Central memory CD8-positive, alpha-beta T cell (primary cell): ENCODE measurements around the gene ZNF367.
A peak's percentile ranks its signal among the peaks of the same experiment; 100 is the strongest.
"Not testable (repeated sequence)": the region's sequence is repeated elsewhere in the genome, so short reads cannot be mapped to it uniquely, and the experiment has no call there.

Source experiments
- ATAC-seq: fragments of 150-1000 bp; cut with Tn5 transposase; replicated peaks from 2 replicates; pipeline ENCODE4 v1.10.0; 2022; ENCODE audit warnings: mild to moderate bottlenecking, moderate FRiP score, moderate number of reproducible peaks; ENCODE audit not compliant: poor library complexity, severe bottlenecking; ENCODE audit errors: extremely low read depth
- DNase-seq, 2 donors: peaks; one replicate each; pipeline ENCODE4 v3.0.0; 2021; ENCODE audit warnings: low spot score in 2 of 2
- H3K27ac Mint-ChIP-seq: one replicate; pipeline ENCODE4 v1.8.0; 2022; ENCODE audit warnings: low read depth, mild to moderate bottlenecking, moderate library complexity, mixed read lengths
- H3K27me3 Mint-ChIP-seq: one replicate; pipeline ENCODE4 v1.8.0; 2022; ENCODE audit warnings: mixed read lengths
- H3K36me3 Mint-ChIP-seq: one replicate; pipeline ENCODE4 v1.8.0; 2022; ENCODE audit warnings: mild to moderate bottlenecking, moderate library complexity, mixed read lengths; ENCODE audit not compliant: insufficient read depth
- H3K4me1 Mint-ChIP-seq: one replicate; pipeline ENCODE4 v1.8.0; 2022; ENCODE audit warnings: mixed read lengths
- H3K4me3 Mint-ChIP-seq: one replicate; pipeline ENCODE4 v1.8.0; 2022; ENCODE audit warnings: mild to moderate bottlenecking, moderate library complexity, mixed read lengths
- H3K9me3 Mint-ChIP-seq: one replicate; pipeline ENCODE4 v1.8.0; 2022; ENCODE audit warnings: mixed read lengths

The ZNF367 gene

GRCh38 chr9:96383165-96383942 is 34.8 kb downstream of the ZNF367 start, which contains the start of gene SLC35D2:
Gene SLC35D2, minus strand, starts transcription at chr9:96383711. Its CDS starts 77 bp downstream, at chr9:96383634.
- Mint-ChIP-seq H3K4me1 (peaks cover 33% of the 10 kb centered on the region), H3K27me3 (no peaks in the 10 kb centered on the region), H3K9me3 (no peaks in the 10 kb centered on the region), H3K4me3 (peak within 1 kb of the TSS; percentile 86), H3K36me3 (peaks cover 7% of the 10 kb centered on the region), H3K27ac (peak within 1 kb of the TSS; percentile 59)
- DNase-seq (no peak), ATAC-seq (peak; percentile 64)

- peaks cover 33% of the 10 kb centered on the region for H3K4me1 Mint-ChIP-seq
- H3K36me3 Mint-ChIP-seq = peaks cover 7% of the 10 kb centered on the region
- no peaks in the 10 kb centered on the region for H3K27me3 Mint-ChIP-seq
- DNase-seq (no peak), ATAC-seq (no peak)
- peak overlapping the region; percentile 86 for H3K4me3 Mint-ChIP-seq
- no peak overlapping the region for H3K27ac Mint-ChIP-seq
- H3K9me3 Mint-ChIP-seq = no peaks in the 10 kb centered on the region
These were observed 35.4 kb downstream of the ZNF367 start for GRCh38 chr9:96382839-96383164.

- H3K9me3 Mint-ChIP-seq = no peaks in the 10 kb centered on the region
- H3K36me3 Mint-ChIP-seq = peaks cover 7% of the 10 kb centered on the region
- DNase-seq = no peak
- no peaks in the 10 kb centered on the region for H3K27me3 Mint-ChIP-seq
- peak overlapping the region; percentile 86 for H3K4me3 Mint-ChIP-seq
- ATAC-seq = no peak
- H3K4me1 Mint-ChIP-seq = peaks cover 38% of the 10 kb centered on the region
- no peak overlapping the region for H3K27ac Mint-ChIP-seq
These were observed 36.0 kb downstream of the ZNF367 start for GRCh38 chr9:96382175-96382574.

GRCh38 chr9:96381696-96382095 is 36.5 kb downstream of the ZNF367 start:
- H3K4me1 Mint-ChIP-seq = peaks cover 38% of the 10 kb centered on the region

GRCh38 chr9:96381125-96381524 is 37.0 kb downstream of the ZNF367 start:
- no peaks in the 10 kb centered on the region for H3K27me3 Mint-ChIP-seq
- peaks cover 5% of the 10 kb centered on the region for H3K36me3 Mint-ChIP-seq
- DNase-seq = no peak
- H3K4me1 Mint-ChIP-seq = peaks cover 38% of the 10 kb centered on the region
- no peaks in the 10 kb centered on the region for H3K9me3 Mint-ChIP-seq
- no peak overlapping the region for H3K27ac Mint-ChIP-seq
- H3K4me3 Mint-ChIP-seq = peak overlapping the region; percentile 9
- ATAC-seq = no peak

More at GRCh38 chr9:96381696-96382095, 36.5 kb downstream of the ZNF367 start:
- peaks cover 5% of the 10 kb centered on the region for H3K36me3 Mint-ChIP-seq
- DNase-seq (no peak), ATAC-seq (no peak)
- no peak overlapping the region for H3K27ac Mint-ChIP-seq
- no peaks in the 10 kb centered on the region for H3K9me3 Mint-ChIP-seq
- peak overlapping the region; percentile 9 for H3K4me3 Mint-ChIP-seq
- H3K27me3 Mint-ChIP-seq = no peaks in the 10 kb centered on the region

GRCh38 chr9:96379461-96379860 is 38.7 kb downstream of the ZNF367 start:
- H3K36me3 Mint-ChIP-seq = peaks cover 5% of the 10 kb centered on the region
- H3K4me3 Mint-ChIP-seq = no peak overlapping the region
- no peaks in the 10 kb centered on the region for H3K27me3 Mint-ChIP-seq
- H3K9me3 Mint-ChIP-seq = no peaks in the 10 kb centered on the region
- ATAC-seq (no peak), DNase-seq (no peak)
- peaks cover 38% of the 10 kb centered on the region for H3K4me1 Mint-ChIP-seq
- no peak overlapping the region for H3K27ac Mint-ChIP-seq

GRCh38 chr9:96378187-96378586 is 40.0 kb downstream of the ZNF367 start:
- no peak for ATAC-seq
- H3K36me3 Mint-ChIP-seq = peaks cover 5% of the 10 kb centered on the region
- peaks cover 34% of the 10 kb centered on the region for H3K4me1 Mint-ChIP-seq
- H3K4me3 Mint-ChIP-seq = no peak overlapping the region
- H3K9me3 Mint-ChIP-seq = no peaks in the 10 kb centered on the region
- no peak overlapping the region for H3K27ac Mint-ChIP-seq
- no peak for DNase-seq
- H3K27me3 Mint-ChIP-seq = no peaks in the 10 kb centered on the region

- no peak for DNase-seq
- no peaks in the 10 kb centered on the region for H3K27me3 Mint-ChIP-seq
- no peaks in the 10 kb centered on the region for H3K9me3 Mint-ChIP-seq
- ATAC-seq = no peak
- H3K4me3 Mint-ChIP-seq = no peak overlapping the region
- no peak overlapping the region for H3K27ac Mint-ChIP-seq
- peaks cover 27% of the 10 kb centered on the region for H3K4me1 Mint-ChIP-seq
- peaks cover 5% of the 10 kb centered on the region for H3K36me3 Mint-ChIP-seq
These were observed 41.0 kb downstream of the ZNF367 start for GRCh38 chr9:96376891-96377874.

- not testable (repeated sequence) for H3K9me3 Mint-ChIP-seq, H3K27ac Mint-ChIP-seq, DNase-seq, H3K36me3 Mint-ChIP-seq, ATAC-seq, H3K4me3 Mint-ChIP-seq, H3K27me3 Mint-ChIP-seq
- peaks cover 13% of the 10 kb centered on the region for H3K4me1 Mint-ChIP-seq
These were observed 42.7 kb downstream of the ZNF367 start for GRCh38 chr9:96375507-96375906.

GRCh38 chr9:96367943-96368342 is 50.2 kb downstream of the ZNF367 start:
- no peaks in the 10 kb centered on the region for H3K27me3 Mint-ChIP-seq
- H3K4me1 Mint-ChIP-seq = peaks cover 6% of the 10 kb centered on the region
- no peak overlapping the region for H3K4me3 Mint-ChIP-seq
- ATAC-seq = no peak
- no peak overlapping the region for H3K27ac Mint-ChIP-seq
- H3K36me3 Mint-ChIP-seq = peaks cover 11% of the 10 kb centered on the region
- H3K9me3 Mint-ChIP-seq = no peaks in the 10 kb centered on the region
- no peak for DNase-seq

- Mint-ChIP-seq H3K27me3 (no peaks in the 10 kb centered on the region), H3K4me1 (no peaks in the 10 kb centered on the region), H3K4me3 (no peak overlapping the region), H3K36me3 (peaks cover 21% of the 10 kb centered on the region), H3K9me3 (no peaks in the 10 kb centered on the region), H3K27ac (peak overlapping the region; percentile 62)
- DNase-seq (no peak), ATAC-seq (no peak)
These were observed 54.8 kb downstream of the ZNF367 start for GRCh38 chr9:96363175-96363967.

- H3K36me3 Mint-ChIP-seq = peaks cover 20% of the 10 kb centered on the region
- ATAC-seq, H3K4me1 Mint-ChIP-seq, H3K27me3 Mint-ChIP-seq, DNase-seq, H3K27ac Mint-ChIP-seq, H3K4me3 Mint-ChIP-seq, H3K9me3 Mint-ChIP-seq: not testable (repeated sequence)
These were observed 56.1 kb downstream of the ZNF367 start for GRCh38 chr9:96362119-96362518.
